Trophoblast cell (in vitro differentiated cells and primary cell): Measurements from ENCODE around the gene BBS9.
A peak's percentile ranks its signal among the peaks of the same experiment; 100 is the strongest.

Experiments used
- DNase-seq, 2 donors: peaks; one replicate each; pipeline ENCODE4 v3.0.0-alpha.2; 2016
- H2AFZ ChIP-seq: 2 replicates; pipeline ENCODE4 v1.6.1; 2013; ENCODE audit warnings: low read length, moderate library complexity, mild to moderate bottlenecking; ENCODE audit not compliant: insufficient read depth, poor library complexity
- H2AK5ac ChIP-seq: 2 replicates; pipeline ENCODE4 v1.6.1; 2013; ENCODE audit warnings: mild to moderate bottlenecking, low read length
- H2BK120ac ChIP-seq: 2 replicates; pipeline ENCODE4 v1.6.1; 2013; ENCODE audit warnings: low read length, mild to moderate bottlenecking, moderate library complexity; ENCODE audit not compliant: insufficient read depth, poor library complexity
- H2BK12ac ChIP-seq: 2 replicates; pipeline ENCODE4 v1.6.1; 2013; ENCODE audit warnings: mild to moderate bottlenecking, low read length, moderate library complexity
- H2BK5ac ChIP-seq: 2 replicates; pipeline ENCODE4 v1.6.1; 2013; ENCODE audit warnings: low read length, low read depth, moderate library complexity, mild to moderate bottlenecking; ENCODE audit not compliant: poor library complexity
- H3K14ac ChIP-seq: 2 replicates; pipeline ENCODE4 v1.6.1; 2013; ENCODE audit warnings: mild to moderate bottlenecking, low read length
- H3K18ac ChIP-seq: 2 replicates; pipeline ENCODE4 v1.6.1; 2013; ENCODE audit warnings: mild to moderate bottlenecking, low read length
- H3K23ac ChIP-seq: 2 replicates; pipeline ENCODE4 v1.6.1; 2013; ENCODE audit warnings: low read length
- H3K27ac ChIP-seq: 2 replicates; pipeline ENCODE4 v1.5.1; 2013; ENCODE audit warnings: low read depth, mild to moderate bottlenecking, inconsistent platforms, low read length, moderate library complexity
- H3K27me3 ChIP-seq: 2 replicates; pipeline ENCODE4 v1.6.1; 2013; ENCODE audit warnings: inconsistent platforms, mild to moderate bottlenecking, low read length, moderate library complexity; ENCODE audit not compliant: insufficient read depth
- H3K36me3 ChIP-seq, 2 experiments: 1 replicate in 1 of 2; 2 replicates in 1 of 2; pipeline ENCODE4 v1.6.1; 2013; ENCODE audit warnings: low read length in 2 of 2, mild to moderate bottlenecking in 2 of 2, moderate library complexity in 1 of 2; ENCODE audit not compliant: insufficient read depth in 2 of 2, control insufficient read depth in 1 of 2
- H3K4ac ChIP-seq: 2 replicates; pipeline ENCODE4 v1.6.1; 2013; ENCODE audit warnings: low read depth, mild to moderate bottlenecking, low read length, moderate library complexity
- H3K4me1 ChIP-seq, 2 experiments: 1 replicate in 1 of 2; 2 replicates in 1 of 2; pipeline ENCODE4 v1.6.1; 2013; ENCODE audit warnings: low read length in 2 of 2, mild to moderate bottlenecking in 2 of 2, moderate library complexity in 1 of 2; ENCODE audit not compliant: insufficient read depth in 2 of 2, control insufficient read depth in 1 of 2
- H3K4me2 ChIP-seq: 2 replicates; pipeline ENCODE4 v1.6.1; 2013; ENCODE audit warnings: inconsistent platforms, mild to moderate bottlenecking, low read length, moderate library complexity
- H3K4me3 ChIP-seq: 2 replicates; pipeline ENCODE4 v1.5.1; 2013; ENCODE audit warnings: mild to moderate bottlenecking, low read depth, low read length, inconsistent platforms
- H3K79me1 ChIP-seq: one replicate; pipeline ENCODE4 v1.6.1; 2013; ENCODE audit warnings: low read length
- H3K79me2 ChIP-seq: 2 replicates; pipeline ENCODE4 v1.6.1; 2013; ENCODE audit warnings: low read length, mild to moderate bottlenecking; ENCODE audit not compliant: control insufficient read depth, insufficient read depth, poor library complexity
- H3K9ac ChIP-seq: 2 replicates; pipeline ENCODE4 v1.6.1; 2013; ENCODE audit warnings: mild to moderate bottlenecking, low read length
- H3K9me3 ChIP-seq: 2 replicates; pipeline ENCODE4 v1.6.1; 2013; ENCODE audit warnings: low read depth, mild to moderate bottlenecking, control low read depth, inconsistent platforms, low read length; ENCODE audit not compliant: insufficient read depth
- H4K12ac ChIP-seq: 2 replicates; pipeline ENCODE4 v1.6.1; 2013; ENCODE audit warnings: low read depth, mild to moderate bottlenecking, low read length, moderate library complexity
- H4K8ac ChIP-seq: 2 replicates; pipeline ENCODE4 v1.6.1; 2013; ENCODE audit warnings: low read depth, mild to moderate bottlenecking, low read length, moderate library complexity
- H4K91ac ChIP-seq: one replicate; pipeline ENCODE4 v1.6.1; 2013; ENCODE audit warnings: low read depth, mild to moderate bottlenecking, low read length, moderate library complexity
- WGBS: extraction: QIAGEN DNeasy Blood & Tissue Kit; methylation state at CpG from one replicate; pipeline ENCODE4 v1.1.7; 2013; ENCODE audit warnings: missing lambda C conversion rate; ENCODE audit not compliant: insufficient read length, insufficient coverage; ENCODE audit errors: extremely low coverage; 5-methylcytosine and 5-hydroxymethylcytosine counted together

The BBS9 gene

GRCh38 chr7:33128631-33128989, 754 bp upstream of the BBS9 start:
- peak overlapping the region; percentile 74 for H2AFZ ChIP-seq
- no peaks in the 10 kb centered on the region for H3K36me3 ChIP-seq
- no peak overlapping the region for H4K8ac ChIP-seq
- H3K4me3 ChIP-seq, result peak overlapping the region; percentile 85
- no peak overlapping the region for H2BK12ac ChIP-seq
- no peak overlapping the region for H4K91ac ChIP-seq
- no CpG with 5 or more reads among the region's 3 CpGs for WGBS
- no peak overlapping the region for H2AK5ac ChIP-seq
- H3K4ac ChIP-seq, result no peak overlapping the region
- H3K23ac ChIP-seq, result no peak overlapping the region
- no peak overlapping the region for H2BK5ac ChIP-seq
- peaks cover 3% of the 10 kb centered on the region for H3K79me1 ChIP-seq
- H3K18ac ChIP-seq, result no peak overlapping the region
- no peak overlapping the region for H2BK120ac ChIP-seq
- H3K27me3 ChIP-seq, result no peaks in the 10 kb centered on the region
- no peak overlapping the region for H3K14ac ChIP-seq
- H3K4me1 ChIP-seq, result peaks cover 0 to 5% of the 10 kb centered on the region in 2 experiments
- no peak overlapping the region for H3K27ac ChIP-seq
- H3K79me2 ChIP-seq, result no peaks in the 10 kb centered on the region
- no peak overlapping the region for H3K9ac ChIP-seq
- peak overlapping the region; percentile 67 for H3K4me2 ChIP-seq
- no peak for DNase-seq
- H3K9me3 ChIP-seq, result no peaks in the 10 kb centered on the region
- H4K12ac ChIP-seq, result no peak overlapping the region

- no CpG with 5 or more reads among the region's 11 CpGs for WGBS
Measured at GRCh38 chr7:33129806-33130153, 416 bp downstream of the BBS9 start.

GRCh38 chr7:33130184-33130583, 820 bp downstream of the BBS9 start:
- Histone ChIP-seq H3K14ac (no peak overlapping the region), H2AK5ac (no peak overlapping the region), H3K4me1 (peaks cover 0 to 5% of the 10 kb centered on the region in 2 experiments), H3K27ac (no peak overlapping the region), H3K27me3 (no peaks in the 10 kb centered on the region), H3K79me1 (peaks cover 3% of the 10 kb centered on the region), H3K18ac (no peak overlapping the region), H3K23ac (no peak overlapping the region), H3K9ac (no peak overlapping the region), H2AFZ (no peak overlapping the region), H3K4me2 (peak overlapping the region; percentile 88), H4K12ac (no peak overlapping the region), H4K91ac (no peak overlapping the region), H3K4me3 (no peak overlapping the region), H2BK120ac (no peak overlapping the region), H2BK5ac (no peak overlapping the region), H3K79me2 (no peaks in the 10 kb centered on the region), H3K36me3 (no peaks in the 10 kb centered on the region), H2BK12ac (no peak overlapping the region), H3K9me3 (no peaks in the 10 kb centered on the region), H3K4ac (no peak overlapping the region), H4K8ac (no peak overlapping the region)
- DNase-seq, result no peak
- WGBS, result no CpG with 5 or more reads among the region's 3 CpGs

More at GRCh38 chr7:33129806-33130153, 416 bp downstream of the BBS9 start:
- no peak overlapping the region for H3K27ac ChIP-seq
- H2AK5ac ChIP-seq, result no peak overlapping the region
- no peak overlapping the region for H2BK5ac ChIP-seq
- H3K14ac ChIP-seq, result no peak overlapping the region
- DNase-seq, result peak in 1 of 2 donors; percentile 2
- peaks cover 0 to 5% of the 10 kb centered on the region in 2 experiments for H3K4me1 ChIP-seq
- H4K8ac ChIP-seq, result peak overlapping the region; percentile 58
- no peak overlapping the region for H4K12ac ChIP-seq
- peak overlapping the region; percentile 88 for H3K4me2 ChIP-seq
- no peak overlapping the region for H3K18ac ChIP-seq
- no peaks in the 10 kb centered on the region for H3K36me3 ChIP-seq
- peak overlapping the region; percentile 65 for H3K9ac ChIP-seq
- no peak overlapping the region for H4K91ac ChIP-seq
- H3K9me3 ChIP-seq, result no peaks in the 10 kb centered on the region
- no peak overlapping the region for H2BK12ac ChIP-seq
- peaks cover 3% of the 10 kb centered on the region for H3K79me1 ChIP-seq
- H3K27me3 ChIP-seq, result no peaks in the 10 kb centered on the region
- no peak overlapping the region for H2BK120ac ChIP-seq
- no peak overlapping the region for H3K4ac ChIP-seq
- no peaks in the 10 kb centered on the region for H3K79me2 ChIP-seq
- peak overlapping the region; percentile 27 for H2AFZ ChIP-seq
- H3K23ac ChIP-seq, result no peak overlapping the region
- H3K4me3 ChIP-seq, result peak overlapping the region; percentile 85

- Histone ChIP-seq H2BK120ac (no peak overlapping the region), H3K4me1 (no peaks in the 10 kb centered on the region), H2BK12ac (no peak overlapping the region), H3K27ac (no peak overlapping the region), H3K4me2 (no peak overlapping the region), H3K9me3 (no peaks in the 10 kb centered on the region), H3K23ac (no peak overlapping the region), H2BK5ac (no peak overlapping the region), H4K8ac (no peak overlapping the region), H3K14ac (no peak overlapping the region), H4K91ac (no peak overlapping the region), H3K18ac (peak overlapping the region; percentile 29), H3K79me2 (no peaks in the 10 kb centered on the region), H3K27me3 (no peaks in the 10 kb centered on the region), H3K4ac (no peak overlapping the region), H3K4me3 (no peak overlapping the region), H2AFZ (no peak overlapping the region), H4K12ac (no peak overlapping the region), H3K9ac (no peak overlapping the region), H3K79me1 (no peaks in the 10 kb centered on the region), H3K36me3 (no peaks in the 10 kb centered on the region), H2AK5ac (no peak overlapping the region)
- WGBS, result no CpG with 5 or more reads among the region's 15 CpGs
- DNase-seq, result no peak
Measured at GRCh38 chr7:33137103-33137502, 7.7 kb downstream of the BBS9 start.
